SK-N-SH (cell line): Measurements from ENCODE around the gene BCAR3. TPM values are rescaled to one million over a fixed set of nuclear protein-coding genes. Genes with fewer than 3 reads are reported as not detected.

Experiments
- CTCF ChIA-PET: fragments of 300-600, 350-600 bp; formaldehyde crosslinking; extraction: SDS; loops from one replicate; lab custom pipeline; 2021; lab: Yijun Ruan, JAX
- POLR2A ChIA-PET: fragments of 350-600 bp; sonication (Branson Sonifier 250); formaldehyde crosslinking; extraction: SDS; loops from one replicate; lab custom pipeline; 2020; ENCODE audit warnings: antibody characterized with exemption, inconsistent platforms; lab: Yijun Ruan, JAX
- DNase-seq: peaks from one replicate; pipeline ENCODE4 v3.0.0; 2012
- H2AFZ ChIP-seq: fragments of 200-600 bp; sonication (generic); 2 replicates; pipeline ENCODE4 v1.8.1; 2016; ENCODE audit warnings: antibody characterized with exemption, mild to moderate bottlenecking, low read depth
- H3F3A ChIP-seq: fragments of 200-600 bp; sonication (generic); replicated peaks from 2 replicates; pipeline ENCODE3; 2016; ENCODE audit warnings: antibody characterized with exemption, mild to moderate bottlenecking; ENCODE audit not compliant: insufficient read depth
- H3K27ac ChIP-seq, 2 experiments: fragments of 200-500 bp in 1 of 2; fragments of 200-600 bp in 1 of 2; sonication (Bioruptor generic) in 1 of 2; sonication (generic), shearing (Covaris generic) in 1 of 2; 2 replicates each; pipeline versions ENCODE4 v1.5.1 to v1.6.1; 2014 to 2016; ENCODE audit warnings: low read depth in 2 of 2, inconsistent platforms in 1 of 2, low read length in 1 of 2, mild to moderate bottlenecking in 1 of 2, mixed read lengths in 1 of 2
- H3K27me3 ChIP-seq: fragments of 200-600 bp; sonication (generic), shearing (Covaris generic); 2 replicates; pipeline ENCODE4 v1.6.1; 2016; ENCODE audit warnings: mixed run types; ENCODE audit not compliant: insufficient read depth
- H3K36me3 ChIP-seq, 2 experiments: fragments of 200-500 bp in 1 of 2; fragments of 200-600 bp in 1 of 2; sonication (Bioruptor generic) in 1 of 2; sonication (generic) in 1 of 2; replicated peaks in 1 of 2; 2 replicates each; pipeline versions ENCODE3 to v1.5.1; 2014 to 2016; ENCODE audit warnings: low read length in 1 of 2, mild to moderate bottlenecking in 1 of 2; ENCODE audit not compliant: insufficient read depth in 2 of 2, control insufficient read depth in 1 of 2
- H3K4me1 ChIP-seq, 2 experiments: fragments of 200-500 bp in 1 of 2; fragments of 200-600 bp in 1 of 2; sonication (Bioruptor generic) in 1 of 2; sonication (generic), shearing (Covaris generic) in 1 of 2; 2 replicates each; pipeline versions ENCODE4 v1.5.1 to v1.6.1; 2014 to 2016; ENCODE audit warnings: low read depth in 1 of 2, low read length in 1 of 2, mixed run types in 1 of 2; ENCODE audit not compliant: insufficient read depth in 2 of 2, control insufficient read depth in 1 of 2
- H3K4me2 ChIP-seq: fragments of 200-600 bp; sonication (generic), shearing (Covaris generic); 2 replicates; pipeline ENCODE4 v1.6.1; 2017; ENCODE audit warnings: mixed run types
- H3K4me3 ChIP-seq, 2 experiments: fragments of 200-500 bp in 1 of 2; fragments of 200-600 bp in 1 of 2; sonication (Bioruptor generic) in 1 of 2; sonication (generic), shearing (Covaris generic) in 1 of 2; 2 replicates each; pipeline versions ENCODE4 v1.5.1 to v1.8.1; 2014 to 2016; ENCODE audit warnings: low read depth in 2 of 2, inconsistent platforms in 1 of 2, low read length in 1 of 2, mild to moderate bottlenecking in 1 of 2, mixed read lengths in 1 of 2, moderate library complexity in 1 of 2
- H3K79me2 ChIP-seq: fragments of 200-600 bp; sonication (generic); 2 replicates; pipeline ENCODE4 v1.8.1; 2017; ENCODE audit warnings: mild to moderate bottlenecking; ENCODE audit not compliant: insufficient read depth
- H3K9ac ChIP-seq: fragments of 200-600 bp; sonication (generic); 2 replicates; pipeline ENCODE4 v1.6.1; 2017; ENCODE audit warnings: mixed run types
- H3K9me2 ChIP-seq: fragments of 200-600 bp; sonication (generic); 2 replicates; pipeline ENCODE4 v1.6.1; 2017; ENCODE audit warnings: mixed run types
- H3K9me3 ChIP-seq: fragments of 200-600 bp; sonication (generic); 2 replicates; pipeline ENCODE4 v1.6.1; 2017; ENCODE audit warnings: mixed run types, mild to moderate bottlenecking, moderate library complexity
- H4K20me1 ChIP-seq: fragments of 200-600 bp; sonication (generic); 2 replicates; pipeline ENCODE4 v1.6.1; 2017; ENCODE audit warnings: mild to moderate bottlenecking, mixed run types; ENCODE audit not compliant: insufficient read depth
- CHD2 ChIP-seq: fragments of 150-350 bp; IDR thresholded peaks from 2 replicates; pipeline ENCODE4 v1.6.1; 2018; ENCODE audit warnings: low read length; ENCODE audit not compliant: partially characterized antibody
- EP300 ChIP-seq, 2 experiments: IDR thresholded peaks; 2 replicates each; pipeline versions ENCODE4 v1.4.0 to v1.6.1; 2012; ENCODE audit warnings: borderline replicate concordance in 1 of 2, low read depth in 1 of 2, low read length in 1 of 2
- FOSL2 ChIP-seq: IDR thresholded peaks from 2 replicates; pipeline ENCODE4 v1.4.0; 2012; ENCODE audit warnings: low read depth, mild to moderate bottlenecking, moderate library complexity, borderline replicate concordance
- GABPA ChIP-seq: IDR thresholded peaks from 2 replicates; pipeline ENCODE4 v1.4.0; 2012; ENCODE audit warnings: low read depth, mild to moderate bottlenecking
- GATA2 ChIP-seq: sonication (generic); formaldehyde crosslinking; IDR thresholded peaks from 2 replicates; pipeline ENCODE4 v1.5.0; 2020; ENCODE audit warnings: mild to moderate bottlenecking, missing genetic modification reagents
- JUND ChIP-seq: IDR thresholded peaks from 2 replicates; pipeline ENCODE4 v1.4.0; 2012
- MEF2A ChIP-seq: IDR thresholded peaks from 2 replicates; pipeline ENCODE4 v1.4.0; 2012; ENCODE audit warnings: low read depth, borderline replicate concordance
- NFIC ChIP-seq: IDR thresholded peaks from 2 replicates; pipeline ENCODE4 v1.4.0; 2012; ENCODE audit warnings: borderline replicate concordance
- RAD21 ChIP-seq: IDR thresholded peaks from 2 replicates; pipeline ENCODE4 v1.6.1; 2012; ENCODE audit warnings: mild to moderate bottlenecking, low read length
- RXRA ChIP-seq: IDR thresholded peaks from 2 replicates; pipeline ENCODE4 v1.4.0; 2012; ENCODE audit warnings: low read depth, mild to moderate bottlenecking, borderline replicate concordance
- SIN3A ChIP-seq: IDR thresholded peaks from 2 replicates; pipeline ENCODE4 v1.6.1; 2012; ENCODE audit warnings: low read depth, mild to moderate bottlenecking, low read length, moderate library complexity, borderline replicate concordance
- TAF1 ChIP-seq: IDR thresholded peaks from 2 replicates; pipeline ENCODE4 v1.6.1; 2012; ENCODE audit warnings: low read depth, mild to moderate bottlenecking, low read length, moderate library complexity, borderline replicate concordance
- WGBS: methylation state at CpG from one replicate; pipeline ENCODE4 v1.1.6; 2017; ENCODE audit warnings: low lambda C conversion rate; 5-methylcytosine and 5-hydroxymethylcytosine counted together
- polyA plus RNA-seq, 3 experiments: library from polyadenylated mRNA; depleted of rRNA; stranded (reverse); fragments of >200 nt; gene quantifications; 2 replicates each; pipeline ENCODE4 v1.2.3, GENCODE V29; 2012
- TF ChIP-seq, protein P1 (sequence below): IDR thresholded peaks from 2 replicates; pipeline ENCODE4 v1.4.0; 2012; ENCODE audit warnings: low read depth, borderline replicate concordance
- TF ChIP-seq, protein P2 (sequence below): IDR thresholded peaks from 2 replicates; pipeline ENCODE4; 2012
- TF ChIP-seq, protein P3 (sequence below): IDR thresholded peaks from 2 replicates; pipeline ENCODE4 v1.4.0; 2012; ENCODE audit warnings: low read depth
- TF ChIP-seq, protein P4 (sequence below): IDR thresholded peaks from 2 replicates; pipeline ENCODE4 v1.6.1; 2012; ENCODE audit warnings: mild to moderate bottlenecking, low read depth, low read length, moderate library complexity
- TF ChIP-seq, protein P5 (sequence below): fragments of 150-350 bp; IDR thresholded peaks from 2 replicates; pipeline ENCODE4 v1.6.1; 2017; ENCODE audit warnings: antibody characterized with exemption, low read length, low read depth, borderline replicate concordance

Gene BCAR3
- polyA plus RNA-seq, 1 of the 3 experiments (the other 2 are of a cell fraction), result 58.4 TPM

DNA sequence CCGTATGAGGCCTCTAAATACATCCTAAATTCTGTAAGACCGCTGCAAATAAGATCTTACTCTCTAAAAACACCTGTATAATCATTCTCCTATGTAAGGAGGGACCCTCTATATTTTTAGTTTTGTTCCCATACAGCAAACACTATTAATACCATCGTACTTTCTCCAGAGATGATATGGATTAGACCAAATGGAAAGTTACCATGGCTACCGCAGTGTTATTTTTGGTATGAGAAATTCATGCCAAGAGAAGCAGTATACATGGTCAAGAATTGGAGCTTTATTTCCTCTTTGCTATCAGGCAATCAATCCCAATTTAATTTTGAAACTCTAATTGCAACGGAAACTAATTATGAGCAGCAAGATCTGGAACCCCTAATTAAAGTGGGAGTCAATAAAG is 70.0 kb downstream of the BCAR3 start (continued):
- no peak for TF ChIP-seq FOSL2

DNA sequence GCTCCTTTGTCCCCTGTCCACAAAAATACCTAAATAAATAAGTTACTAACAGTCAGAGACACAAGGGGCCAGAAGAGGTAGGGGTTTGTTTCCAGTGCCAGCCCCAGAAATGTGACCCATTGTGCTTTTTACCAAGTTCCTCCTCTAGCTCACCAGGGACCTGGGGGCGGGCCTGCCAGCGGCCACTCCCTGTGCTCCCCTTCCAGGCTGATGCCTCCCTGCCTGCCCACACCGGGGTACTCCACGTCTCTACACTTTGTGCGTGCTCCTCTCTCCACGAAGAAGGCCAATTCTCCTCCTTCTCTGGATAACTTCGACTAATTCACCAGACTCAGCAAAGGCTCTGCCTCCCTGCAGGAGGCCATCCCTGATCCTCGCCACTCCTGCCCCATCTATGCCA is 72.1 kb downstream of the BCAR3 start:
- CTCF ChIA-PET, result interaction anchor here (1.1 to 6.7 kb wide), 5 partner anchors 9 to 234 kb away, joined by 3 to 36 read pairs (median 5); no protein-coding TSS in a partner anchor
- H3K27me3 ChIP-seq, result no peaks in the 10 kb centered on the region
- POLR2A ChIA-PET, result interaction anchor here (1.9 kb wide), 1 partner anchor 8 kb away, joined by 8 read pairs; no protein-coding TSS in a partner anchor

More for the DNA sequence above, 72.1 kb downstream of the BCAR3 start:
- Histone ChIP-seq H3K27ac (peak overlapping the region; percentile 92 to 98), H3K79me2 (peaks cover 98% of the 10 kb centered on the region), H3K9ac (peak overlapping the region; percentile 32; the same call in 1 of the 2 replicates), H3K4me3 (no peak overlapping the region)
- no peak for TF ChIP-seq SIN3A
- TF ChIP-seq TAF1, result no peak
- TF ChIP-seq, protein P1, sequence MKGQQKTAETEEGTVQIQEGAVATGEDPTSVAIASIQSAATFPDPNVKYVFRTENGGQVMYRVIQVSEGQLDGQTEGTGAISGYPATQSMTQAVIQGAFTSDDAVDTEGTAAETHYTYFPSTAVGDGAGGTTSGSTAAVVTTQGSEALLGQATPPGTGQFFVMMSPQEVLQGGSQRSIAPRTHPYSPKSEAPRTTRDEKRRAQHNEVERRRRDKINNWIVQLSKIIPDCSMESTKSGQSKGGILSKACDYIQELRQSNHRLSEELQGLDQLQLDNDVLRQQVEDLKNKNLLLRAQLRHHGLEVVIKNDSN, result no peak
- no peak for TF ChIP-seq GATA2
- TF ChIP-seq, protein P2, sequence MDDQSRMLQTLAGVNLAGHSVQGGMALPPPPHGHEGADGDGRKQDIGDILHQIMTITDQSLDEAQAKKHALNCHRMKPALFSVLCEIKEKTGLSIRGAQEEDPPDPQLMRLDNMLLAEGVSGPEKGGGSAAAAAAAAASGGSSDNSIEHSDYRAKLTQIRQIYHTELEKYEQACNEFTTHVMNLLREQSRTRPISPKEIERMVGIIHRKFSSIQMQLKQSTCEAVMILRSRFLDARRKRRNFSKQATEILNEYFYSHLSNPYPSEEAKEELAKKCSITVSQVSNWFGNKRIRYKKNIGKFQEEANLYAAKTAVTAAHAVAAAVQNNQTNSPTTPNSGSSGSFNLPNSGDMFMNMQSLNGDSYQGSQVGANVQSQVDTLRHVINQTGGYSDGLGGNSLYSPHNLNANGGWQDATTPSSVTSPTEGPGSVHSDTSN, result no peak
- TF ChIP-seq RAD21, result no peak
- TF ChIP-seq, protein P3, sequence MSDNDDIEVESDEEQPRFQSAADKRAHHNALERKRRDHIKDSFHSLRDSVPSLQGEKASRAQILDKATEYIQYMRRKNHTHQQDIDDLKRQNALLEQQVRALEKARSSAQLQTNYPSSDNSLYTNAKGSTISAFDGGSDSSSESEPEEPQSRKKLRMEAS, result no peak
- TF ChIP-seq EP300 (IDR thresholded peaks at IDR 0.05; ENCODE audit: borderline replicate concordance in 1 of 2, low read depth in 1 of 2, low read length in 1 of 2), result no peak
- TF ChIP-seq, protein P4, sequence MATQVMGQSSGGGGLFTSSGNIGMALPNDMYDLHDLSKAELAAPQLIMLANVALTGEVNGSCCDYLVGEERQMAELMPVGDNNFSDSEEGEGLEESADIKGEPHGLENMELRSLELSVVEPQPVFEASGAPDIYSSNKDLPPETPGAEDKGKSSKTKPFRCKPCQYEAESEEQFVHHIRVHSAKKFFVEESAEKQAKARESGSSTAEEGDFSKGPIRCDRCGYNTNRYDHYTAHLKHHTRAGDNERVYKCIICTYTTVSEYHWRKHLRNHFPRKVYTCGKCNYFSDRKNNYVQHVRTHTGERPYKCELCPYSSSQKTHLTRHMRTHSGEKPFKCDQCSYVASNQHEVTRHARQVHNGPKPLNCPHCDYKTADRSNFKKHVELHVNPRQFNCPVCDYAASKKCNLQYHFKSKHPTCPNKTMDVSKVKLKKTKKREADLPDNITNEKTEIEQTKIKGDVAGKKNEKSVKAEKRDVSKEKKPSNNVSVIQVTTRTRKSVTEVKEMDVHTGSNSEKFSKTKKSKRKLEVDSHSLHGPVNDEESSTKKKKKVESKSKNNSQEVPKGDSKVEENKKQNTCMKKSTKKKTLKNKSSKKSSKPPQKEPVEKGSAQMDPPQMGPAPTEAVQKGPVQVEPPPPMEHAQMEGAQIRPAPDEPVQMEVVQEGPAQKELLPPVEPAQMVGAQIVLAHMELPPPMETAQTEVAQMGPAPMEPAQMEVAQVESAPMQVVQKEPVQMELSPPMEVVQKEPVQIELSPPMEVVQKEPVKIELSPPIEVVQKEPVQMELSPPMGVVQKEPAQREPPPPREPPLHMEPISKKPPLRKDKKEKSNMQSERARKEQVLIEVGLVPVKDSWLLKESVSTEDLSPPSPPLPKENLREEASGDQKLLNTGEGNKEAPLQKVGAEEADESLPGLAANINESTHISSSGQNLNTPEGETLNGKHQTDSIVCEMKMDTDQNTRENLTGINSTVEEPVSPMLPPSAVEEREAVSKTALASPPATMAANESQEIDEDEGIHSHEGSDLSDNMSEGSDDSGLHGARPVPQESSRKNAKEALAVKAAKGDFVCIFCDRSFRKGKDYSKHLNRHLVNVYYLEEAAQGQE, result no peak
- no peak for TF ChIP-seq NFIC
- TF ChIP-seq GABPA, result no peak
- no peak for TF ChIP-seq JUND
- TF ChIP-seq CHD2, result no peak
- TF ChIP-seq MEF2A, result no peak
- TF ChIP-seq RXRA, result no peak
- TF ChIP-seq, protein P5, sequence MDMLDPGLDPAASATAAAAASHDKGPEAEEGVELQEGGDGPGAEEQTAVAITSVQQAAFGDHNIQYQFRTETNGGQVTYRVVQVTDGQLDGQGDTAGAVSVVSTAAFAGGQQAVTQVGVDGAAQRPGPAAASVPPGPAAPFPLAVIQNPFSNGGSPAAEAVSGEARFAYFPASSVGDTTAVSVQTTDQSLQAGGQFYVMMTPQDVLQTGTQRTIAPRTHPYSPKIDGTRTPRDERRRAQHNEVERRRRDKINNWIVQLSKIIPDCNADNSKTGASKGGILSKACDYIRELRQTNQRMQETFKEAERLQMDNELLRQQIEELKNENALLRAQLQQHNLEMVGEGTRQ, result no peak
- TF ChIP-seq, all 33 proteins: peak for 0
- H3K36me3 ChIP-seq, result no peaks in the 10 kb centered on the region
- H3K4me2 ChIP-seq, result peak overlapping the region; percentile 70
- 94% methylated on average over 8 of the region's 8 CpGs for WGBS
- no peak overlapping the region for H2AFZ ChIP-seq
- DNase-seq, result no peak
- no peaks in the 10 kb centered on the region for H3K9me3 ChIP-seq
- H3K4me1 ChIP-seq, result peaks cover 70 to 78% of the 10 kb centered on the region in 2 experiments
- peaks cover 41% of the 10 kb centered on the region for H4K20me1 ChIP-seq
- no peaks in the 10 kb centered on the region for H3K9me2 ChIP-seq
- peaks cover 73% of the 10 kb centered on the region for H3F3A ChIP-seq
